Neural progenitor cell (in vitro differentiated cells): ENCODE data around the gene HTR5A. TPM values are rescaled to one million over a fixed set of nuclear protein-coding genes. Genes with fewer than 3 reads are reported as not detected.

ENCODE experiments used
- DNase-seq: peaks from one replicate; pipeline ENCODE4 v3.0.0-alpha.2; 2016; ENCODE audit warnings: low spot score
- H2AFZ ChIP-seq: fragments of 200-600 bp; sonication (generic); replicated peaks from 2 replicates; pipeline ENCODE4 v1.6.1; 2016; ENCODE audit warnings: antibody characterized with exemption
- H3F3A ChIP-seq: fragments of 200-600 bp; sonication (generic); 2 replicates; pipeline ENCODE4 v1.6.1; 2016; ENCODE audit warnings: antibody characterized with exemption, low read depth
- H3K27ac ChIP-seq: fragments of 200-600 bp; sonication (generic); 2 replicates; pipeline ENCODE4 v1.5.1; 2016; ENCODE audit warnings: mild to moderate bottlenecking
- H3K27me3 ChIP-seq: fragments of 200-600 bp; sonication (generic); 2 replicates; pipeline ENCODE4 v1.6.1; 2016; ENCODE audit warnings: mild to moderate bottlenecking, moderate library complexity
- H3K36me3 ChIP-seq: fragments of 200-600 bp; sonication (generic); 2 replicates; pipeline ENCODE4 v1.5.1; 2016
- H3K4me1 ChIP-seq: fragments of 200-600 bp; sonication (generic); 2 replicates; pipeline ENCODE4 v1.6.1; 2016; ENCODE audit warnings: mixed run types
- H3K4me2 ChIP-seq: fragments of 200-600 bp; sonication (generic); 2 replicates; pipeline ENCODE4 v1.6.1; 2016
- H3K4me3 ChIP-seq: fragments of 200-600 bp; sonication (generic); 2 replicates; pipeline ENCODE4 v1.5.1; 2016
- H3K79me2 ChIP-seq: fragments of 200-600 bp; sonication (generic); 2 replicates; pipeline ENCODE4 v1.6.1; 2016; ENCODE audit warnings: low read depth
- H3K9ac ChIP-seq: fragments of 200-600 bp; sonication (generic); 2 replicates; pipeline ENCODE4 v1.6.1; 2016
- H3K9me3 ChIP-seq: fragments of 200-600 bp; sonication (generic); 2 replicates; pipeline ENCODE4 v1.5.1; 2016; ENCODE audit warnings: low read depth
- H4K20me1 ChIP-seq: fragments of 200-600 bp; sonication (generic); 2 replicates; pipeline ENCODE4 v1.6.1; 2016; ENCODE audit warnings: low read depth
- H3K27ac Mint-ChIP-seq: 3 replicates; pipeline ENCODE4 v1.8.0; 2021; ENCODE audit warnings: mixed read lengths
- H3K27me3 Mint-ChIP-seq: 2 replicates; pipeline ENCODE4 v1.8.0; 2022; ENCODE audit warnings: low read depth, mild to moderate bottlenecking, inconsistent platforms, moderate library complexity, mixed read lengths; ENCODE audit not compliant: insufficient read depth
- H3K36me3 Mint-ChIP-seq: 3 replicates; pipeline ENCODE4 v1.8.0; 2021; ENCODE audit warnings: mixed read lengths
- H3K4me1 Mint-ChIP-seq: 3 replicates; pipeline ENCODE4 v1.8.0; 2021; ENCODE audit warnings: mixed read lengths
- H3K4me3 Mint-ChIP-seq: 3 replicates; pipeline ENCODE4 v1.8.0; 2021; ENCODE audit warnings: mild to moderate bottlenecking, moderate library complexity, mixed read lengths
- H3K9me3 Mint-ChIP-seq: 3 replicates; pipeline ENCODE4 v1.8.0; 2020; ENCODE audit warnings: mixed read lengths
- EZH2 ChIP-seq: fragments of 200-600 bp; sonication (generic); IDR thresholded peaks from 2 replicates; pipeline ENCODE4 v1.6.1; 2017; ENCODE audit warnings: antibody characterized with exemption, mild to moderate bottlenecking, moderate library complexity
- EZH2phosphoT487 ChIP-seq: fragments of 200-600 bp; sonication (generic); IDR thresholded peaks from 2 replicates; pipeline ENCODE4 v1.6.1; 2017; ENCODE audit warnings: antibody characterized with exemption
- total RNA-seq: library from RNA; depleted of rRNA; stranded (reverse); fragments of >200 nt; gene quantifications from 2 replicates; pipeline ENCODE4 v1.2.3, GENCODE V29; 2015; ENCODE audit warnings: low replicate concordance
- TF ChIP-seq, protein P1 (sequence below): fragments of 200-600 bp; sonication (generic); IDR thresholded peaks from 2 replicates; pipeline ENCODE4 v1.5.1; 2017; ENCODE audit warnings: antibody characterized with exemption, mild to moderate bottlenecking

The HTR5A gene
- total RNA-seq, 1 donor from 2014 or later, result not detected

DNA sequence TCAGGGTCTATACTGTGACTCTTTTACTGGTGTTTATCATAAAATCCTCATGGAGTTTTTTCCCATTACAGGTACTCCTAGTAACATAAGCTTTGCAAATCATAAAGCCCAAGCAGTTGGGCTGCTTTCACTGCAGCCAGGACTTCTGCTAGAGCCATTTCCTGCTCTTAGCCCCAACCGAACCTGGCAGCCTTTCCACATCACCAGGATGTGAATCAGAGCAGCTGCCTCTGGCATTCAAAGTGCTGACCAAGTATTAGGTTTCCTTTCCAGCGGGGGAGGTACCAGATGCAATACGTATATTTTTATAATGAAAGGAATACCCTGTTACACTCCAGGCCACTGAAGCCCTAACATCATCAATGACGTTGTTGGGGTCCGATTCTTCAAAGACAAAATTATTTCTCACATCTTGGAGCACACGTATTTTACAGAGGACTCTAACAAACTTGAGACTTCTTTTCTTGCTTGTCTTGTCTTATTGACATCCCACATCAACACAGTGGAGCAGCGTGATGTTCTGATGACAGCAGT is 3.6 kb upstream of the HTR5A start:
- Mint-ChIP-seq H3K36me3 (no peaks in the 10 kb centered on the region), H3K27ac (no peak overlapping the region), H3K4me3 (no peak overlapping the region), H3K4me1 (peaks cover 2% of the 10 kb centered on the region), H3K27me3 (peaks cover 13% of the 10 kb centered on the region), H3K9me3 (peaks cover 2% of the 10 kb centered on the region)
- no peak for TF ChIP-seq EZH2phosphoT487
- TF ChIP-seq, protein P1, sequence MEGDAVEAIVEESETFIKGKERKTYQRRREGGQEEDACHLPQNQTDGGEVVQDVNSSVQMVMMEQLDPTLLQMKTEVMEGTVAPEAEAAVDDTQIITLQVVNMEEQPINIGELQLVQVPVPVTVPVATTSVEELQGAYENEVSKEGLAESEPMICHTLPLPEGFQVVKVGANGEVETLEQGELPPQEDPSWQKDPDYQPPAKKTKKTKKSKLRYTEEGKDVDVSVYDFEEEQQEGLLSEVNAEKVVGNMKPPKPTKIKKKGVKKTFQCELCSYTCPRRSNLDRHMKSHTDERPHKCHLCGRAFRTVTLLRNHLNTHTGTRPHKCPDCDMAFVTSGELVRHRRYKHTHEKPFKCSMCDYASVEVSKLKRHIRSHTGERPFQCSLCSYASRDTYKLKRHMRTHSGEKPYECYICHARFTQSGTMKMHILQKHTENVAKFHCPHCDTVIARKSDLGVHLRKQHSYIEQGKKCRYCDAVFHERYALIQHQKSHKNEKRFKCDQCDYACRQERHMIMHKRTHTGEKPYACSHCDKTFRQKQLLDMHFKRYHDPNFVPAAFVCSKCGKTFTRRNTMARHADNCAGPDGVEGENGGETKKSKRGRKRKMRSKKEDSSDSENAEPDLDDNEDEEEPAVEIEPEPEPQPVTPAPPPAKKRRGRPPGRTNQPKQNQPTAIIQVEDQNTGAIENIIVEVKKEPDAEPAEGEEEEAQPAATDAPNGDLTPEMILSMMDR, result no peak
- no peak overlapping the region for H3K4me2 ChIP-seq
- H4K20me1 ChIP-seq, result peaks cover 5% of the 10 kb centered on the region
- H3F3A ChIP-seq, result no peaks in the 10 kb centered on the region
- no peak overlapping the region for H3K27ac ChIP-seq
- H3K4me3 ChIP-seq, result no peak overlapping the region
- no peaks in the 10 kb centered on the region for H3K9me3 ChIP-seq
- no peak overlapping the region for H2AFZ ChIP-seq
- H3K27me3 ChIP-seq, result peaks cover 29% of the 10 kb centered on the region
- no peaks in the 10 kb centered on the region for H3K36me3 ChIP-seq
- no peak for DNase-seq
- H3K79me2 ChIP-seq, result no peaks in the 10 kb centered on the region
- no peak overlapping the region for H3K9ac ChIP-seq
- H3K4me1 ChIP-seq, result no peaks in the 10 kb centered on the region

DNA sequence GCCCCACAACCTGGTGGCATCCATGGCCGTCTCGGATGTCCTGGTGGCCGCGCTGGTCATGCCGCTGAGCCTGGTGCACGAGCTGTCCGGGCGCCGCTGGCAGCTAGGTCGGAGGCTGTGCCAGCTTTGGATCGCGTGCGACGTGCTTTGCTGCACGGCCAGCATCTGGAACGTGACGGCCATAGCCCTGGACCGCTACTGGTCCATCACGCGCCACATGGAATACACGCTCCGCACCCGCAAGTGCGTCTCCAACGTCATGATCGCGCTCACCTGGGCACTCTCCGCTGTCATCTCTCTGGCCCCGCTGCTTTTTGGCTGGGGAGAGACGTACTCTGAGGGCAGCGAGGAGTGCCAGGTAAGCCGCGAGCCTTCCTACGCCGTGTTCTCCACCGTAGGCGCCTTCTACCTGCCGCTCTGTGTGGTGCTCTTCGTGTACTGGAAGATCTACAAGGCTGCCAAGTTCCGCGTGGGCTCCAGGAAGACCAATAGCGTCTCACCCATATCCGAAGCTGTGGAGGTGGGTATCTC is 1.1 kb downstream of the HTR5A start:
- DNase-seq, result no peak
- peak; percentile 15 for TF ChIP-seq EZH2
- TF ChIP-seq, protein P1, result no peak
- TF ChIP-seq EZH2phosphoT487, result no peak
- no peaks in the 10 kb centered on the region for H3K36me3 Mint-ChIP-seq
- no peaks in the 10 kb centered on the region for H3K4me1 ChIP-seq
- no peaks in the 10 kb centered on the region for H3K79me2 ChIP-seq
- peaks cover 23% of the 10 kb centered on the region for H3K27me3 Mint-ChIP-seq
- no peaks in the 10 kb centered on the region for H3K9me3 Mint-ChIP-seq
- H3K27me3 ChIP-seq, result peaks cover 73% of the 10 kb centered on the region
- H3K27ac ChIP-seq, result no peak overlapping the region
- no peak overlapping the region for H3K4me3 ChIP-seq
- no peak overlapping the region for H3K27ac Mint-ChIP-seq
- no peak overlapping the region for H3K4me2 ChIP-seq
- H2AFZ ChIP-seq, result no peak overlapping the region
- H4K20me1 ChIP-seq, result peaks cover 5% of the 10 kb centered on the region
- H3K9ac ChIP-seq, result no peak overlapping the region
- H3K9me3 ChIP-seq, result no peaks in the 10 kb centered on the region
- peaks cover 2% of the 10 kb centered on the region for H3K4me1 Mint-ChIP-seq
- no peak overlapping the region for H3K4me3 Mint-ChIP-seq
- no peaks in the 10 kb centered on the region for H3F3A ChIP-seq
- H3K36me3 ChIP-seq, result no peaks in the 10 kb centered on the region

DNA sequence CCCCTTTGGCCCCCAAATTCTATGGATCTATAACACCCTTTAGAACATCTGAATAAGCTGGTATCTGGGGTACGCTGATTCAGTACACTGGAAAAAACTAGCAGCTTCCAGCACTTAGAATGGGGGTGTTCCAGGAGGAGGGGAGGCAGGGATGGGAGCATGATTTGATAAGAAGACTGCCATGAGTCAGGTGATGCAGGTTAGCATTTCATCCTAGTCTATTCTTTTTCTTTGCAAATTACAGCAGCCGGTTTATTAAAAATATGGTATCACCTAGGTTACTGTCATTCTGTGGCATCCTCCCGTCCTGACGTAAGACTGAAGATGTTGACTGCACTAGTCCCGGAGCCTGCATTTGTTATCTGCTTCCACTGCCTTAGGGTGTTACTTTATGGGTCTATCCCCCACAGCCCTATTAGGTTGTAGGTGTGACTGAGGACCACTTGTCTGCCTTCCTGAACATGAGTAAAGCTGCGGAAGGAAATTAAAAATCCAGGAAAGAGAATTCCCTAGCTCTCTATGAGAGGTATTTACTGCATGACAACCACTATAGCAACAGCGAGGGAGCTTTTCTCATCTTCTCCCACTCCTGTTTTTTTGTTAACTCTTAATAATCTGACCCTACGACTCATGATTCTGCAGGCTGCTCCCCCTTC is 1.9 kb downstream of the HTR5A start:
- Mint-ChIP-seq H3K4me1 (peaks cover 2% of the 10 kb centered on the region), H3K9me3 (no peaks in the 10 kb centered on the region), H3K4me3 (no peak overlapping the region), H3K27ac (no peak overlapping the region), H3K27me3 (peaks cover 23% of the 10 kb centered on the region), H3K36me3 (no peaks in the 10 kb centered on the region)
- Histone ChIP-seq H3K4me2 (no peak overlapping the region), H2AFZ (no peak overlapping the region), H3K9ac (no peak overlapping the region), H3K4me1 (no peaks in the 10 kb centered on the region), H3K27me3 (peaks cover 79% of the 10 kb centered on the region), H3F3A (no peaks in the 10 kb centered on the region), H4K20me1 (peaks cover 5% of the 10 kb centered on the region), H3K27ac (no peak overlapping the region), H3K79me2 (no peaks in the 10 kb centered on the region), H3K9me3 (no peaks in the 10 kb centered on the region), H3K36me3 (no peaks in the 10 kb centered on the region), H3K4me3 (no peak overlapping the region)
- TF ChIP-seq EZH2, result no peak
- DNase-seq, result no peak

DNA sequence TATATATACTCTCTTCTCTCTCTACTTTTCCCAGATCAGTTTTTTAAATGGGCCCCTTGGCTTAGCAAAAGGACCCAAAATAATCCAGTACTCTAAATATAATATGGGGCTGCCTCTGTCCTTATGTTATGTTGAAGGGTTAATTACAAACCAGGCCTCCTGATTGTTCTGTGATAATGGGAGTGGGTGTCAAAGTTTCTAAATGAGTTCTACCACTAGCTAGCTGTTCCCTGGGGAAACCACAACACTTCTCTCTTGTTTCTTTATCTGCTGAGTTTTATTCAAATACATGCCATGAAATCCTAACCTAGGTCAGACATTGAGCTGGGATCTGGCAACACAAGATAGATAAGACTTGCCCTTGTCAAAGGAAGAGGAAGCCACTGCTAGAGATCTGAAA is 3.8 kb downstream of the HTR5A start:
- Histone ChIP-seq H2AFZ (no peak overlapping the region), H3K27ac (no peak overlapping the region), H3K36me3 (no peaks in the 10 kb centered on the region), H3K27me3 (peaks cover 69% of the 10 kb centered on the region), H3K9ac (no peak overlapping the region), H3K4me1 (no peaks in the 10 kb centered on the region), H3K79me2 (no peaks in the 10 kb centered on the region), H3K4me3 (no peak overlapping the region), H3K9me3 (no peaks in the 10 kb centered on the region), H4K20me1 (peaks cover 5% of the 10 kb centered on the region), H3F3A (no peaks in the 10 kb centered on the region), H3K4me2 (no peak overlapping the region)
- TF ChIP-seq EZH2phosphoT487, result no peak
- TF ChIP-seq, protein P1, result no peak
- no peak for TF ChIP-seq EZH2
- H3K27me3 Mint-ChIP-seq, result peaks cover 23% of the 10 kb centered on the region
- no peak overlapping the region for H3K4me3 Mint-ChIP-seq
- no peaks in the 10 kb centered on the region for H3K9me3 Mint-ChIP-seq
- H3K27ac Mint-ChIP-seq, result no peak overlapping the region
- no peak for DNase-seq
- peaks cover 2% of the 10 kb centered on the region for H3K4me1 Mint-ChIP-seq
- no peaks in the 10 kb centered on the region for H3K36me3 Mint-ChIP-seq
